Cardiac fibroblast (primary cell): ENCODE measurements around the gene KIAA1755.

ENCODE experiments used
- DNase-seq, 2 donors: peaks; one replicate each; pipeline versions ENCODE4 v3.0.0 to v3.0.0-alpha.2; 2010; ENCODE audit warnings: low read depth in 2 of 2
- H3K4me3 ChIP-seq, 2 donors: replicated peaks in 1 of 2; 1 replicate in 1 of 2; 2 replicates in 1 of 2; pipeline ENCODE4 v1.5.1; 2011; ENCODE audit warnings: low read depth in 2 of 2, low read length in 2 of 2, mild to moderate bottlenecking in 2 of 2, moderate library complexity in 1 of 2
- CTCF ChIP-seq: IDR thresholded peaks from one replicate; pipeline ENCODE4 v1.5.1; 2011; ENCODE audit warnings: low read depth, mild to moderate bottlenecking, low read length, inconsistent platforms

KIAA1755 gene

GRCh38 chr20:38219006-38219950 lies 41.3 kb downstream of the KIAA1755 start:
- H3K4me3 ChIP-seq = no peak overlapping the region
- no peak for DNase-seq
- no peak for TF ChIP-seq CTCF

- TF ChIP-seq CTCF = no peak
- no peak overlapping the region for H3K4me3 ChIP-seq
Observed at GRCh38 chr20:38218566-38218885, 42.0 kb downstream of the KIAA1755 start.

GRCh38 chr20:38217791-38218565 lies 42.6 kb downstream of the KIAA1755 start:
- TF ChIP-seq CTCF = no peak
- DNase-seq = peak; percentile 89 to 93

More at GRCh38 chr20:38218566-38218885, 42.0 kb downstream of the KIAA1755 start:
- no peak for DNase-seq

GRCh38 chr20:38216746-38217595 lies 43.6 kb downstream of the KIAA1755 start:
- no peak for TF ChIP-seq CTCF
- no peak for DNase-seq
- H3K4me3 ChIP-seq = no peak overlapping the region

More at GRCh38 chr20:38217791-38218565, 42.6 kb downstream of the KIAA1755 start:
- H3K4me3 ChIP-seq = no peak overlapping the region

- TF ChIP-seq CTCF = no peak
- no peak overlapping the region for H3K4me3 ChIP-seq
- DNase-seq = no peak
Observed at GRCh38 chr20:38216201-38216600, 44.3 kb downstream of the KIAA1755 start.
